ENCODE data around the gene POLR1H.
"Not testable (repeated sequence)": the region's sequence is repeated elsewhere in the genome, so short reads cannot be mapped to it uniquely, and the experiment has no call there.

POLR1H gene, protein sequence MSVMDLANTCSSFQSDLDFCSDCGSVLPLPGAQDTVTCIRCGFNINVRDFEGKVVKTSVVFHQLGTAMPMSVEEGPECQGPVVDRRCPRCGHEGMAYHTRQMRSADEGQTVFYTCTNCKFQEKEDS

DNA sequence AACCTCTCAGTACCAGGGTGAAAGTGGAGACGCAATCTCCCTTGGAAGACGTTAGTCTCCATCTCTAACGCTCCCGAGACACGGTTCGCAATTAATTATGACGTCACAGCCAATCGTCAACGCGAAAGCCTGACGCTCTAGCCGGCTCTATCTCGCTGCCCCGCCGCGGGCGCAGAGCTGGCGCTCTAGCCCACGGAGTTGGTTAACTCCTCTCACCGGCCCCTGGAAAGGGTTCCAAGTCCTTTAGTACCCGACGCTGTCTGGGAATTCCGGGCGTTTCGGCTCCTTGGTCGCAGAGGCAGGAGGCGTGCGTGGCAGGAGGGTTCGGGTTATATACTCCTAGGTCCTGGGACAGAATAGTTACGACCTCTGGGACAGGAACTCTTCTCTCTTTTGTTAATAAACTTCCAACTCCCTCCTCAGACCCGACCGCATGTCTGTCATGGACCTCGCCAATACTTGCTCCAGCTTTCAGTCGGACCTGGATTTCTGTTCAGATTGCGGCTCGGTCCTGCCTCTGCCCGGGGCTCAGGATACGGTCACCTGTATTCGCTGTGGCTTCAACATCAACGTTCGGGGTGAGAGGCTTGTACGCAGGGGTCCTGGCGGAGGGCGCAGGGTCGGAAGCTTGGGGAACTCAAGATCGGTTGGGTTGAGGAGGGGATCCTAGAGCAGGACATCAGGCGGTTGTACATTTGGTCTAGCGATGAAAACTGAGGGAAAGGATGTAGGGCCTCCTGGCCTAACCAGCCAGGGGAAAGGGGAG is at the start of gene POLR1H:
Gene POLR1H (plus strand): TSS at position 174 of the 766 bp plus-strand sequence. CDS start 260 bp downstream, at position 434.
- Histone ChIP-seq H3K9me3 (ENCODE audit: control insufficient read depth, insufficient read depth, low read length) (no peaks in the 10 kb centered on the region), H3K27me3 (ENCODE audit: control insufficient read depth, insufficient read depth, low read length) (no peaks in the 10 kb centered on the region), H3K9ac (ENCODE audit: low read depth, low read length) (peak within 1 kb of the TSS; percentile 92), H3K4me1 (ENCODE audit: control insufficient read depth, insufficient read depth, low read length) (peaks cover 4% of the 10 kb centered on the region; the same call in 1 of the 2 replicates), H3K27ac (ENCODE audit: low read depth, low read length) (peak within 1 kb of the TSS; percentile 82), H3K36me3 (ENCODE audit: control insufficient read depth, insufficient read depth, low read length) (peaks cover 13% of the 10 kb centered on the region; the same call in 1 of the 2 replicates), H3K4me3 (ENCODE audit: low read depth, low read length) (peak within 1 kb of the TSS; percentile 92)

DNA sequence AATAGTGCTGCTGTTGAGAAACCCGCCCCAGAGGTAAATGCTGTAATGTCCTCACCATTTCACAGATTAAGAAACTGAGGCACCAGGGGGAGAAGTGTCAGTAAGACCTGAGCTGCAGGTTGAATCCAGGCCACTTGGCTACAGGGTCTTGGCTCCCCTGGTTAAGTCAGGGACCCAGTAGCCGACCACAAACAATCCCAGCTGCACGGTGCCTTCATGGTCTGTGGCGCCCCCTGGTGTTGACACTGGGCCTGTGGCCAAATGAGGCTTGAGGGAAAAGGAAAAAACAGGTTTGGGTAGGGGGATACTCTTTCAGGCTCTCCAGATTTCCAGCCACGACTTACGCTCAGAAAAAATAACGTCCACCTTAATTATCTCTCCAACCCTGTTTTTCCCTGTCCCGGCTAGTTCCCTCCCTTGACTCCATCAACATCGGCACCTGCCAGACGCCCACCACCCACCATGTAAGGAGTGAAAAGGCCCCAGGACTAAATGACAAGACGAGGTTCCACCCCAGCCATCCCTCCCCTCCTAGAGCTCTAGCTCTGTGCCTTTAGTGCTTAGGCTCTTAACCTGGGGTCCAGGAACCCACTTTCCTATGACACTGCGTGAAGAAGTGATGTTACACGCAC is 47.7 kb upstream of the POLR1H start:
- peaks cover 9% of the 10 kb centered on the region for H3K27me3 ChIP-seq (ENCODE audit: control insufficient read depth, insufficient read depth, low read length)
- no peaks in the 10 kb centered on the region for H3K9me3 ChIP-seq (ENCODE audit: control insufficient read depth, insufficient read depth, low read length)
- no peak overlapping the region for H3K27ac ChIP-seq (ENCODE audit: low read depth, low read length)
- no peak overlapping the region for H3K4me3 ChIP-seq (ENCODE audit: low read depth, low read length)
- 0 out of 2 replicates have a peak overlapping the region, but pooled peaks have one; percentile 14 for H3K9ac ChIP-seq (ENCODE audit: low read depth, low read length)
- H3K4me1 ChIP-seq (ENCODE audit: control insufficient read depth, insufficient read depth, low read length), result no peaks in the 10 kb centered on the region
- H3K36me3 ChIP-seq (ENCODE audit: control insufficient read depth, insufficient read depth, low read length), result no peaks in the 10 kb centered on the region

DNA sequence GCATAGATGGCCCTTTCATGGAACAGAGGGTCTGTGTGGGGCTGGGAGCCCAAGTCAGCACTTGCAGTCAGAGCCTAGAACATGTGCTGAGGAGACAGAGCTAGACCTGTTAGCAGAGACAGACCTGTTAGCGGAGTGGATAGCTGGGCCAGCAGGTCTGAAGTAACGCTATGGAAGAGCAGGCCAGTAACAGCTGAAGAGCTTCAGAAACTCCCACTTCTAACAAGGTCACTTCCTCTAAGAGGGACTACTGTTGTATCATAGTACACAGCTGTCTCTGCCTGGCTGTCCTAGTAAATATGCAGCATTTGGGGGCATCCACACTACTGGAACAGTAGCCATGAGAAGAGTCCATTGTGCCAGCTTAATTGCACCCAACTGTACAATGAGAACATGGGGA is 41.2 kb upstream of the POLR1H start:
- no peak overlapping the region for H3K27ac ChIP-seq (ENCODE audit: low read depth, low read length)
- no peak overlapping the region for H3K4me3 ChIP-seq (ENCODE audit: low read depth, low read length)
- H3K9me3 ChIP-seq (ENCODE audit: control insufficient read depth, insufficient read depth, low read length), result no peaks in the 10 kb centered on the region
- H3K27me3 ChIP-seq (ENCODE audit: control insufficient read depth, insufficient read depth, low read length), result no peaks in the 10 kb centered on the region
- no peaks in the 10 kb centered on the region for H3K36me3 ChIP-seq (ENCODE audit: control insufficient read depth, insufficient read depth, low read length)
- H3K9ac ChIP-seq (ENCODE audit: low read depth, low read length), result no peak overlapping the region
- no peaks in the 10 kb centered on the region for H3K4me1 ChIP-seq (ENCODE audit: control insufficient read depth, insufficient read depth, low read length)

DNA sequence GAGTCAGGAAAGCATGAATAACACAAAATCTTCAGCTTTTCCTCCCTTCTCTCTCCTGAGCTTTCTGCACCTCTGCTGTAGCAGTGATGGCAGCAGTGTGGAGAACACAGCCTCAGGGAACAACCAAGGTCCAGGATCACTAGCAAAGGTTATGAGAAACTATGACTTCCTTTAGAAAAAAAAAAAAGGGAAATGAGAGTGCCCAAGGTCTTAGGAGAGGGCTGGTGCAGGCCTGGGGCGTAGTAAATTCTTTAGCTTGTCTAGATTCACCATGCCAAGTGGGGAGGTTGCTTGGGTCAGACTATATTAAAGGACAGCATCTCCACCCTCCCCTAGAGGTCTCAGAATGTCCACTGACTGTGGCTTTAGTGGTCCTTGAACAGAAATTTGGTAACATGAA is 40.4 kb upstream of the POLR1H start:
- H3K36me3 ChIP-seq (ENCODE audit: control insufficient read depth, insufficient read depth, low read length), result no peaks in the 10 kb centered on the region
- H3K9ac ChIP-seq (ENCODE audit: low read depth, low read length), result no peak overlapping the region
- no peaks in the 10 kb centered on the region for H3K9me3 ChIP-seq (ENCODE audit: control insufficient read depth, insufficient read depth, low read length)
- no peak overlapping the region for H3K27ac ChIP-seq (ENCODE audit: low read depth, low read length)
- H3K4me1 ChIP-seq (ENCODE audit: control insufficient read depth, insufficient read depth, low read length), result no peaks in the 10 kb centered on the region
- no peak overlapping the region for H3K4me3 ChIP-seq (ENCODE audit: low read depth, low read length)
- H3K27me3 ChIP-seq (ENCODE audit: control insufficient read depth, insufficient read depth, low read length), result no peaks in the 10 kb centered on the region

DNA sequence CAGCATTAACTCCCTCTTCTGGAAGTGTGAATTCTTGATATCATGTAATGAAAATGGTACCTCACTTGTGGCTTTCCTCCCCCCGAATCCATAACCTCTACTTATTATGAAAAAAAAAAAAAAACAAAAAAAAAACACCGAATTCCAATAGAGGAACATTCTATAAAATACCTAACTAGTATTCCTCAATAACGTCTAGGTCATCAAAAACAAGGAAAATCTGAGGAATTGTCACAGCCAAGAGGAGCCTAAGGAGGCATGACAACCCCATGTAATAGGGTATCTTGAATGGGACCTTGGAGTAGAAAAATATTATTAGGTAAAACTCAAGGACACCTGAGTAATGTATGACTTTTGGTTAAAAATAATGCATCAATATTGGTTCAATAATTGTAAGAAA is 38.9 kb upstream of the POLR1H start:
- Histone ChIP-seq H3K27ac (ENCODE audit: low read depth, low read length) (no peak overlapping the region), H3K9ac (ENCODE audit: low read depth, low read length) (no peak overlapping the region), H3K27me3 (ENCODE audit: control insufficient read depth, insufficient read depth, low read length) (no peaks in the 10 kb centered on the region), H3K4me3 (ENCODE audit: low read depth, low read length) (no peak overlapping the region), H3K4me1 (ENCODE audit: control insufficient read depth, insufficient read depth, low read length) (no peaks in the 10 kb centered on the region), H3K36me3 (ENCODE audit: control insufficient read depth, insufficient read depth, low read length) (no peaks in the 10 kb centered on the region), H3K9me3 (ENCODE audit: control insufficient read depth, insufficient read depth, low read length) (no peaks in the 10 kb centered on the region)

DNA sequence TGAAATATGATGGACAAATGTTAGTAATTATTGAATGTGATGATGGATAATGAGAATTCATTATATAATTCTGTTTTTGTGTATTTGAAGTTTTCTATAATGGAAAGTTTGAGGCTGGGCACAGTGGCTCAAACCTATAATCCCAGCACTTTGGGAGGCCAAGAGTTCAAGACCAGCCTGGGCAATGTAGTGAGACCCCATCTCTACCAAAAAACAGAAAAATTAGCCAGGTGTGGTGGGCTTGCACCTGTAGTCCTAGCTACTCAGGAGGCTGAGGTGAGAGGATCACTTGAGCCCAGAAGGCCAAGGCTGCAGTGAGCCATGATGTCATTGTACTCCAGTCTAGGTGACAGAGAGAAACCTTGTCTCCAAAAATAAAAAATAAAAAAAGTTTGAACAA is 38.4 kb upstream of the POLR1H start:
- not testable (repeated sequence) for H3K9ac ChIP-seq (ENCODE audit: low read depth, low read length); H3K36me3 ChIP-seq (ENCODE audit: control insufficient read depth, insufficient read depth, low read length); H3K4me3 ChIP-seq (ENCODE audit: low read depth, low read length); H3K27me3 ChIP-seq (ENCODE audit: control insufficient read depth, insufficient read depth, low read length); H3K27ac ChIP-seq (ENCODE audit: low read depth, low read length); H3K9me3 ChIP-seq (ENCODE audit: control insufficient read depth, insufficient read depth, low read length); H3K4me1 ChIP-seq (ENCODE audit: control insufficient read depth, insufficient read depth, low read length)

DNA sequence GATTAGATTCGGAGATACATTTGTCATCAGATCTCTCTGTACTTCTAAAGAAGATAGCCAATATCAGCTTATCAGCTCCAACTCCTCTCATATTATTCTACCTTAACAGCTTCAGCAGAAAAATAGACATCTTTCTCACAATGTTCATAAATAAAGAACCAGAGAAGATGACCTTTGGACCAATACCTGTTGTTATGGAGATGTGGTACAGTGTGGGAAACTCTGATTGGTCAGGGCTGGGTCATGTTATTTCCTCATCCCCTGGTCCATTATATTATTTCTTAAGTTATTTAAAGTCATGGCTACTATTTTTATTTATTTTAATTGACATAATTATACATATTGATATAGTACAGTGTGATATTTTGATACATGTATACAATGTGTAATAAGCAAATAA is 35.9 kb upstream of the POLR1H start:
- no peaks in the 10 kb centered on the region for H3K36me3 ChIP-seq (ENCODE audit: control insufficient read depth, insufficient read depth, low read length)
- H3K9me3 ChIP-seq (ENCODE audit: control insufficient read depth, insufficient read depth, low read length), result no peaks in the 10 kb centered on the region
- H3K9ac ChIP-seq (ENCODE audit: low read depth, low read length), result no peak overlapping the region
- no peaks in the 10 kb centered on the region for H3K27me3 ChIP-seq (ENCODE audit: control insufficient read depth, insufficient read depth, low read length)
- H3K4me3 ChIP-seq (ENCODE audit: low read depth, low read length), result no peak overlapping the region
- H3K4me1 ChIP-seq (ENCODE audit: control insufficient read depth, insufficient read depth, low read length), result no peaks in the 10 kb centered on the region
- no peak overlapping the region for H3K27ac ChIP-seq (ENCODE audit: low read depth, low read length)

DNA sequence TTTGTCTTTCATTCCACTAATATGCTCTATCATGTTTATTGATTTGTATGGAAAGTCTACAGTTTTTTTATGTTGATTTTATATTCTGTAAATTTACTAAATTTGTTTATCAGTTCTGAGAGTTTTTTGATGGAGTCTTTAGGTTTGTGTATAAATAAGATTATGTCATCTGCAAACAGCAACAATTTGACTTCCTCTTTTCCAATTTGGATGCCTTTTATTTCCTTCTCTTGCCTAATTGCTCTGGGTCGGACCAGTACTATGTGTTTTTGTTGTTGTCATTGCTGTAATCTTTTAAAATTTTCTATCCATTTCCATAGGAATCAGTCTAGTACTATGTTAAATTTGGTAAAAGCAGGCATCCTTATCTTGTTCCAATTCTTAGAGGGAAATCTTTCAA is 31.5 kb upstream of the POLR1H start:
- Histone ChIP-seq H3K9me3 (ENCODE audit: control insufficient read depth, insufficient read depth, low read length) (no peaks in the 10 kb centered on the region), H3K27ac (ENCODE audit: low read depth, low read length) (no peak overlapping the region), H3K36me3 (ENCODE audit: control insufficient read depth, insufficient read depth, low read length) (no peaks in the 10 kb centered on the region), H3K4me3 (ENCODE audit: low read depth, low read length) (no peak overlapping the region), H3K4me1 (ENCODE audit: control insufficient read depth, insufficient read depth, low read length) (no peaks in the 10 kb centered on the region), H3K9ac (ENCODE audit: low read depth, low read length) (no peak overlapping the region), H3K27me3 (ENCODE audit: control insufficient read depth, insufficient read depth, low read length) (no peaks in the 10 kb centered on the region)

DNA sequence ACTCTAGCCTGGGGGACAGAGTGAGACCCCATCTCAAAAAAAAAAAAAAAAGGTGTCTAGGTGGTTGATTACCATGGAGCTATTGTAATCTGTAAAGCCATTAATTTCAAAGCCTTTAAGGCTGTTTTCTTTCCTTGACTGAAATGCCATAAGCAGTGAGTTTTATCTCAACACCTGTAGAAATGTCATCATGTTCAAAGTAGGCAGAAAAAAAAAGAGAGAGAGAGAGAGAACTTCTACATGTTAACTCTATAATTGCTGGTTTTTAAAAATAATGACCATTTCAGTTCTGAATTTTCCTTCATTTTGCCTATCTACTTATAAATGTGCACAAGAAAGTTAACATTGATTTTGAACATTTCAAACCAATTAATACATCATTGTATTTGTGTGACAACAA is 29.7 kb upstream of the POLR1H start:
- Histone ChIP-seq H3K4me3 (ENCODE audit: low read depth, low read length) (no peak overlapping the region), H3K27me3 (ENCODE audit: control insufficient read depth, insufficient read depth, low read length) (no peaks in the 10 kb centered on the region), H3K9me3 (ENCODE audit: control insufficient read depth, insufficient read depth, low read length) (no peaks in the 10 kb centered on the region), H3K9ac (ENCODE audit: low read depth, low read length) (no peak overlapping the region), H3K36me3 (ENCODE audit: control insufficient read depth, insufficient read depth, low read length) (no peaks in the 10 kb centered on the region), H3K4me1 (ENCODE audit: control insufficient read depth, insufficient read depth, low read length) (no peaks in the 10 kb centered on the region), H3K27ac (ENCODE audit: low read depth, low read length) (no peak overlapping the region)

DNA sequence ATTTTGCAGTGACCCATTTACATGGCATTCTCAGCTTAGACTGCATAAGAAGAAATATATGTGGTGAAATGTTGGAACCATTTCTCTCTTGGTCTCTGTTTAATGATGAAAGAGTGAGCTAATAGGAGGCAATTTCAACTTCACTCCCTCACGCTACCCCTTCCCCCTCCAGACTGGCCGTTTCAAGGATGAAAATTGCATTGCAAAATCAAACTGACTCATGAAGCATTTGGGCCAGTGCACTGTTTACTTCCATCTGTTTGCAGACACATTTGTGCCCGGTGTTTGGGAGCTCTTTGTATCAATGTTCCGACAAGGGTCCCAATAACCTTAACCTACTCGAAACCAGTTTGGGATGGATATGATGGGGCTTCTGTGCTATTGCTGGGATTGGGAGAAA is 27.6 kb upstream of the POLR1H start:
- not testable (repeated sequence) for H3K27me3 ChIP-seq (ENCODE audit: control insufficient read depth, insufficient read depth, low read length); H3K9ac ChIP-seq (ENCODE audit: low read depth, low read length); H3K9me3 ChIP-seq (ENCODE audit: control insufficient read depth, insufficient read depth, low read length); H3K4me1 ChIP-seq (ENCODE audit: control insufficient read depth, insufficient read depth, low read length); H3K4me3 ChIP-seq (ENCODE audit: low read depth, low read length); H3K36me3 ChIP-seq (ENCODE audit: control insufficient read depth, insufficient read depth, low read length); H3K27ac ChIP-seq (ENCODE audit: low read depth, low read length)

DNA sequence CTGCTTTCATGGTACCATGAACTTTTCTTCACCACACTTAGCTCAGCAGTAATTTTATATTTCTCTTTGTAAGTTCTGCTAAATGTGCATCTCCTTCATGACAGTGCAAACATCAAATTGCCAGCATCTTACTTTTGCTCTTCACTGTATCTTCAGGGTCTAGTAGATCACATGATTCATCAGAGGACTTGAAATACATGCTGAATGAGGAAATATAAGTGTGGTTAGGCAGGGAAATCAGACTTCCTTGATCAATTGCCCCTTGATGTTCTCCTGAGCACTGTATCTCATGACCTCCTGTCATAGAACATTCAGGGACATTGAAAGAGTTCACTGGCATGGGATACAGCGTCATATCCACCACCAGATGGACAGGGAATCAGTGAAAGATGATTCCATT is 25.3 kb upstream of the POLR1H start:
- no peaks in the 10 kb centered on the region for H3K9me3 ChIP-seq (ENCODE audit: control insufficient read depth, insufficient read depth, low read length)
- H3K4me3 ChIP-seq (ENCODE audit: low read depth, low read length), result no peak overlapping the region
- no peak overlapping the region for H3K9ac ChIP-seq (ENCODE audit: low read depth, low read length)
- H3K36me3 ChIP-seq (ENCODE audit: control insufficient read depth, insufficient read depth, low read length), result no peaks in the 10 kb centered on the region
- no peak overlapping the region for H3K27ac ChIP-seq (ENCODE audit: low read depth, low read length)
- H3K27me3 ChIP-seq (ENCODE audit: control insufficient read depth, insufficient read depth, low read length), result no peaks in the 10 kb centered on the region
- no peaks in the 10 kb centered on the region for H3K4me1 ChIP-seq (ENCODE audit: control insufficient read depth, insufficient read depth, low read length)

All from HUES48 (cell line).